GM20000 (cell line): ENCODE data around the gene ZNF775.
"Not testable (repeated sequence)": the region's sequence is repeated elsewhere in the genome, so short reads cannot be mapped to it uniquely, and the experiment has no call there.

ENCODE experiments used
- DNase-seq: peaks from one replicate; pipeline ENCODE4 v3.0.0; 2012; ENCODE audit warnings: low spot score
- TF ChIP-seq, protein P1 (sequence below): IDR thresholded peaks from 2 replicates; pipeline ENCODE4 v1.5.1; 2012; ENCODE audit warnings: mild to moderate bottlenecking, control low read depth; ENCODE audit errors: extremely low read depth, missing control alignments

The ZNF775 gene

GRCh38 chr7:150384406-150385301 is 5.5 kb downstream of the ZNF775 start:
- TF ChIP-seq, protein P1, sequence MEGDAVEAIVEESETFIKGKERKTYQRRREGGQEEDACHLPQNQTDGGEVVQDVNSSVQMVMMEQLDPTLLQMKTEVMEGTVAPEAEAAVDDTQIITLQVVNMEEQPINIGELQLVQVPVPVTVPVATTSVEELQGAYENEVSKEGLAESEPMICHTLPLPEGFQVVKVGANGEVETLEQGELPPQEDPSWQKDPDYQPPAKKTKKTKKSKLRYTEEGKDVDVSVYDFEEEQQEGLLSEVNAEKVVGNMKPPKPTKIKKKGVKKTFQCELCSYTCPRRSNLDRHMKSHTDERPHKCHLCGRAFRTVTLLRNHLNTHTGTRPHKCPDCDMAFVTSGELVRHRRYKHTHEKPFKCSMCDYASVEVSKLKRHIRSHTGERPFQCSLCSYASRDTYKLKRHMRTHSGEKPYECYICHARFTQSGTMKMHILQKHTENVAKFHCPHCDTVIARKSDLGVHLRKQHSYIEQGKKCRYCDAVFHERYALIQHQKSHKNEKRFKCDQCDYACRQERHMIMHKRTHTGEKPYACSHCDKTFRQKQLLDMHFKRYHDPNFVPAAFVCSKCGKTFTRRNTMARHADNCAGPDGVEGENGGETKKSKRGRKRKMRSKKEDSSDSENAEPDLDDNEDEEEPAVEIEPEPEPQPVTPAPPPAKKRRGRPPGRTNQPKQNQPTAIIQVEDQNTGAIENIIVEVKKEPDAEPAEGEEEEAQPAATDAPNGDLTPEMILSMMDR, result no peak
- no peak for DNase-seq

GRCh38 chr7:150385302-150385723 is 6.2 kb downstream of the ZNF775 start:
- TF ChIP-seq, protein P1, result no peak
- DNase-seq, result no peak

DNA sequence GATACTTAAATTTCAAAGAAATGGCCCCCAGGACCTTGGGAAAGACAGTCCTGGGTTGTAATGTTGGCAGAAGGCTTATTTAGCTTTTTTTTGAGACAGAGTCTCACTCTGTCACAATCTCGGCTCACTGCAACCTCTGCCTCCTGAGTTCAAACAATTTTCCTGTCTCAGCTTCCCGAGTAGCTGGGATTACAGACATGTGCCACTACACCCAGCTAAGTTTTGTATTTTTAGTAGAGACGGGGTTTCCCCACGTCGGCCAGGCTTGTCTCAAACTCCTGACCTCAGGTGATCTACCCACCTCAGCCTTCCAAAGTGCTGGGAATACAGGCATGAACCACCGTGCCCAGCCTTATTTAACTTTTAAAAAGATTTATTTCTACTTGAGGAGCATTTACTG is 6.8 kb downstream of the ZNF775 start:
- DNase-seq, result not testable (repeated sequence)

- TF ChIP-seq, protein P1, result no peak
- no peak for DNase-seq
These were observed 9.2 kb downstream of the ZNF775 start for GRCh38 chr7:150388306-150388705.

- TF ChIP-seq, protein P1, result no peak
- DNase-seq, result no peak
These were observed 9.8 kb downstream of the ZNF775 start for GRCh38 chr7:150388709-150389531.

DNA sequence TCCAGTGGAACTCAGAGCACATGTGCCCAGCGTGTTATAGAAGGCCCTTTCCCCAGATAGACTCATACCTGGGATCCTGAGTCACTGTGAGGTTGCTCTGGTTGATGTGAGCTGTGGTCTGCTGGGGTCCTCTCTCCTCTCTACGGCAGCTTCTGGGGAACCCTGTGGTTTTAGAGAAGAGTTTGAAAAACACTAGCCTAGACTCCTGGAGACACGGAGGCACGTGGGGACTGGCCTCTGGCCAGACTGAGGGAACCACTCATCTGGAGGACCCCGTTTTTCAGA is 10.3 kb downstream of the ZNF775 start:
- DNase-seq, result no peak
- TF ChIP-seq, protein P1, result no peak

DNA sequence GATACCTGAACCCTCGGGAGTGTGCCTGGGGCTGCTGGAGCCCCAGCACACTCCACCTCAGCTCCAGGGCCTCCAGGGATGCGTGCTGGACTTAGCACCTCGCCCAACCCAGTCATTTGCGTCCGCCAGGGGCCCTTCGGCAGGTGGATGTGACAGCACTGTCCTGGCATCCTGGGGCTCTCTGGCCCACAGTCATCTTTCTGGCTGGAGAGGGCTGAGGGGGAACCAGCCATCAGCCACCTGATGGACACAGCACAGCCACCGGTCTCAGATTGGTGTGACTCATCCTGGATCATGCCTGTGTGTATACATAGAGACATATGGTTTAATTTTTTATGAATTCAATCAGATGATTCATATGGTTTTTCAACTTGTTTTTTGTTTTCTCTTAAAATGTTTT is 11.1 kb downstream of the ZNF775 start:
- TF ChIP-seq, protein P1, result no peak
- DNase-seq, result no peak
